Measurements from ENCODE around the gene PIGU.
"Not testable (repeated sequence)": the region's sequence is repeated elsewhere in the genome, so short reads cannot be mapped to it uniquely, and the experiment has no call there.

DNA sequence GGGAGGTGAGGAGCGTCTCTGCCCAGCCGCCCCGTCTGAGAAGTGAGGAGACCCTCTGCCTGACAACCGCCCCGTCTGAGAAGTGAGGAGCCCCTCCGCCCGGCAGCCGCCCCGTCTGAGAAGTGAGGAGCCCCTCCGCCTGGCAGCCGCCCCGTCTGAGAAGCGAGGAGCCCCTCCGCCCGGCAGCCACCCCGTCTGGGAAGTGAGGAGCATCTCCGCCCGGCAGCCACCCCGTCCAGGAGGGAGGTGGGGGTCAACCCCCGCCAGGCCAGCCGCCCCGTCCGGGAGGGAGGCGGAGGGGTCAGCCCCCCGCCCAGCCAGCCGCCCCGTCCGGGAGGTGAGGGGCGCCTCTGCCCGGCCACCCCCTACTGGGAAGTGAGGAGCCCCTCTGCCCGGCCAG lies 18.2 kb downstream of the PIGU start:
- TF ChIP-seq POLR2AphosphoS5, EP300 (IDR thresholded peaks at IDR 0.05): not testable (repeated sequence)
- TF ChIP-seq, protein P1, sequence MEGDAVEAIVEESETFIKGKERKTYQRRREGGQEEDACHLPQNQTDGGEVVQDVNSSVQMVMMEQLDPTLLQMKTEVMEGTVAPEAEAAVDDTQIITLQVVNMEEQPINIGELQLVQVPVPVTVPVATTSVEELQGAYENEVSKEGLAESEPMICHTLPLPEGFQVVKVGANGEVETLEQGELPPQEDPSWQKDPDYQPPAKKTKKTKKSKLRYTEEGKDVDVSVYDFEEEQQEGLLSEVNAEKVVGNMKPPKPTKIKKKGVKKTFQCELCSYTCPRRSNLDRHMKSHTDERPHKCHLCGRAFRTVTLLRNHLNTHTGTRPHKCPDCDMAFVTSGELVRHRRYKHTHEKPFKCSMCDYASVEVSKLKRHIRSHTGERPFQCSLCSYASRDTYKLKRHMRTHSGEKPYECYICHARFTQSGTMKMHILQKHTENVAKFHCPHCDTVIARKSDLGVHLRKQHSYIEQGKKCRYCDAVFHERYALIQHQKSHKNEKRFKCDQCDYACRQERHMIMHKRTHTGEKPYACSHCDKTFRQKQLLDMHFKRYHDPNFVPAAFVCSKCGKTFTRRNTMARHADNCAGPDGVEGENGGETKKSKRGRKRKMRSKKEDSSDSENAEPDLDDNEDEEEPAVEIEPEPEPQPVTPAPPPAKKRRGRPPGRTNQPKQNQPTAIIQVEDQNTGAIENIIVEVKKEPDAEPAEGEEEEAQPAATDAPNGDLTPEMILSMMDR (IDR thresholded peaks at IDR 0.05): not testable (repeated sequence)
